SH-SY5Y (cell line): Measurements from ENCODE around the gene FAM98C.

Experiments
- GATA2 ChIP-seq: IDR thresholded peaks from 2 replicates; pipeline ENCODE4 v1.6.1; 2011; ENCODE audit warnings: mild to moderate bottlenecking, low read depth, low read length
- GATA3 ChIP-seq: IDR thresholded peaks from 2 replicates; pipeline ENCODE4 v1.6.1; 2011; ENCODE audit warnings: low read depth, mild to moderate bottlenecking, low read length, moderate library complexity

Gene FAM98C

GRCh38 chr19:38444026-38444425 is 41.1 kb downstream of the FAM98C start:
- TF ChIP-seq GATA3 (no peak), GATA2 (no peak)

- TF ChIP-seq GATA2 (no peak), GATA3 (no peak)
Observed at GRCh38 chr19:38445362-38445761, 42.5 kb downstream of the FAM98C start.

GRCh38 chr19:38448225-38448624 is 45.3 kb downstream of the FAM98C start:
- TF ChIP-seq GATA2 (no peak), GATA3 (no peak)

DNA sequence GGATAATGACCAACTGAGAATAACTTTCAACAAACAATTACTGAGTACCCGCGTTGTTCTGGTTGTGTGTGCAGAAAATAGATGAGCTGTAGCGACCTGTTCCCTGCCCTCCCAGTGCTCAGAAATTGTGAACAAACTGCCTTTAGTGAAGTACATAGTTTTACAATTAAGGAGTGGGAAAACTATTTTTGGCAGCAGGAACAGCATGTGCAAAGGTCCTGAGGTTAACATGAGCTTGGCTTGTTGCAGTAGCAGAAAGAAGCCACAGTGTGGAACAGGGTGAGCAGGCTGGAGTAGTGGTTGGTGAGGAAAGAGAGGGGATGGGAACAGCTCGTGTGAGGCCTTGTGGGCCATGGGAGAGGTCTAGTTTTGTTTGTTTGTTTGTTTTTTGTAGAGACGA is 46.6 kb downstream of the FAM98C start:
- TF ChIP-seq GATA3 (no peak), GATA2 (no peak)

GRCh38 chr19:38451036-38451435 is 48.1 kb downstream of the FAM98C start:
- TF ChIP-seq GATA2 = no peak
- TF ChIP-seq GATA3 = no peak

DNA sequence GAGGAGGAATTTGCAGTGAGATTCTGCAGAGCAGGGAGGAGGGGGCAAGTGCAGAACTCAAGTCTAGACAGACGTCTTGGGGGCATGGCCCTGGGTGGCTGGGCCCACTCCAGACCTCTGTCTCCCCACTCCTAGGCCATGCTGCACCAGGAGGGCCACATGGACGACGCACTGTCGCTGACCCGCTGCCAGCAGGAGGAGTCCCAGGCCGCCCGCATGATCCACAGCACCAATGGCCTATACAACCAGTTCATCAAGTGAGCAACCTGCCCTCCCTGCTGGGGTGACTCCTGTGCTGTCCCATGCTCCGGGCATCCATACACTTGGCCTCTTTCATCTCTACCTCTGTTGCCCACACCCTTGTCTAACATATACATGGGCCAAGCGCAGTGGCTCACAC is 48.7 kb downstream of the FAM98C start:
- TF ChIP-seq GATA3 (no peak), GATA2 (no peak)

- TF ChIP-seq GATA3 (no peak), GATA2 (no peak)
Observed at GRCh38 chr19:38452430-38453366, 49.8 kb downstream of the FAM98C start.

GRCh38 chr19:38453596-38453995 is 50.7 kb downstream of the FAM98C start:
- no peak for TF ChIP-seq GATA3
- TF ChIP-seq GATA2 = no peak

DNA sequence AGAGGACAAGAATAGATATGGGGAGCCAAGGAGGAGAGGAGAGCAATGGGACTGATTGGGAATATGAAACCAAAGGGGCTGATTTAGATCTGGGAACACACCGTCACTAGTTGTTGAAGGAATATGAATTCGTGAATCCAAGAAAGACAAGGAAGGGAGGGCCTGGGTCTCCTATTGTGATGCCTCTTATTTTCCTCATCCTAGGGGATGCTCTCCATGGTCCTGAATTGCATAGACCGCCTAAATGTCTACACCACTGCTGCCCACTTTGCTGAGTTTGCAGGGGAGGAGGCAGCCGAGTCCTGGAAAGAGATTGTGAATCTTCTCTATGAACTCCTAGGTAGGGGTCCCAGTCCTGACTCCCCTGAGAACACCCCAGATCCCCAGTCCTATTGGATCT is 52.1 kb downstream of the FAM98C start:
- TF ChIP-seq GATA2 (no peak), GATA3 (no peak)

- no peak for TF ChIP-seq GATA3
- TF ChIP-seq GATA2 = no peak
Observed at GRCh38 chr19:38457202-38457601, 54.3 kb downstream of the FAM98C start.

DNA sequence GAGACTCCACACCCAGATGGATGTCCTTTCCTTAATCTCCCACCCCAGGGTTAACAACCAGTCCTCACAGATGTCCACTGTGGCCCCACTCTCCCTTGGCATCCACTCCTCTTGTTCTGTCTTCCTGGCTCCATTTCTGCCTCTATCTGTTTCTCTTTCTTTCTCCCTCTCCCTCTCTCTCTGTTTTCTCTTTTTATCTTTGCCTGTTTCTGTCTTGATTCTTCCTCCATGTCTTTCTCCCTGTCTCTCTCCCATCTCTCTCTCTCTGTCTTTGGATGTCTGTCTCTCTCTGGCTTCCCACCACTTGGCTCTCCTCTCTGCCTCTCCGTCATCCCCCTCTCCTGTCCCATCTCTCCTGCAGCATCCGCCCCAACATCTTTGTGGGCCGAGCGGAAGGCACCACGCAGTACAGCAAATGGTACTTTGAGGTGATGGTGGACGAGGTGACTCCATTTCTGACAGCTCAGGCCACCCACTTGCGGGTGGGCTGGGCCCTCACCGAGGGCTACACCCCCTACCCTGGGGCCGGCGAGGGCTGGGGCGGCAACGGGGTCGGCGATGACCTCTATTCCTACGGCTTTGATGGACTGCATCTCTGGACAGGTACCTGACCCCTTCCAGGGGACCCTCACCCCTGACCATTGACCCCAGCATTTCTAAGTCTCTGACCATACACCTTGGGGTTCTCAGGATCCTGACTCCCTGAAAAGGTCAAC is 55.0 kb downstream of the FAM98C start:
- TF ChIP-seq GATA3 (no peak), GATA2 (no peak)
